Activated gamma-delta T cell treated with Interleukin-2 at 50 U/mL for 16 hours (primary cell): ENCODE measurements around the gene TSHZ2.
"Not testable (repeated sequence)": the region's sequence is repeated elsewhere in the genome, so short reads cannot be mapped to it uniquely, and the experiment has no call there.

Experiments used
- DNase-seq: peaks from one replicate; pipeline ENCODE4 v3.0.0-alpha.2; 2020

Gene TSHZ2

GRCh38 chr20:53434662-53435061, 462.5 kb downstream of the TSHZ2 start:
- DNase-seq = no peak

- DNase-seq = not testable (repeated sequence)
Measured at GRCh38 chr20:53436927-53437326, 464.8 kb downstream of the TSHZ2 start.

DNA sequence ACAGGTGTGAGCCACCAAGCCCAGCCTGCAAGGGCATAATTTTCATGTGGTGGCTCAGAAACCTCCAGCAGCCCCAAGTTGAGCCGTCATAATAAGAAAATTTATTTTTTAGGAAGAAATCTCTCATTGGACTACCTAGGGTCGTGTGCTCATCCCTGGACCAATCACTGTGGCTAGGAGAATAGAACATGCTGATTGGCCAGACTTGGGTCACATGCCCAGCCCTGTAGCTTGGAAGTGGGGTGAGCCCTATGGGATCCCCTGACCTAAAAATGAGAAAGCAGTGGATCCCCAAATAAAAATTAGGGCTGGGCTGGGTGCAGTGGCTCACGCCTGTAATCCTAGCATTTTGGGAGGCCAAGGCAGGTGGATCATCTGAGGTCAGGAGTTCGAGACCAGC, 466.2 kb downstream of the TSHZ2 start:
- no peak for DNase-seq

DNA sequence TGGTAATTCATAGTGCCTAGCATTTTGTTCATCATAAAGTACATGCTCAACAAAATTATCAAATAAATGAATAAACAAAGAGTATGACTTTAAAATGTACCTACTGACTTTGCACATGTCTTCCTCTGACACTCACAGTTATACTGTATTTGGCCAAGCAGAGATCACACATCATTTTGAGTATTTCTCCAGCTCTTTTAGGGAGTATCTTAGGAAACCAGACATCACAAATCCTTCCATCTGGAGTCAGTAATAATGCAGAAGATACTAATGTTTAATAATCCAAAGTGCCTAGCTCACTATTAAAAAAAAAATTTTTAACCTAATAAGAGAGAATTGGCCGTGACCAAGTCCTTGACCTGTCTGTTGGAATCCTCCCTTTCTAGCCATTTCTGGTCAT, 466.9 kb downstream of the TSHZ2 start:
- DNase-seq = no peak

- DNase-seq = no peak
Measured at GRCh38 chr20:53439616-53440015, 467.5 kb downstream of the TSHZ2 start.

GRCh38 chr20:53444401-53445149, 472.4 kb downstream of the TSHZ2 start:
- no peak for DNase-seq

DNA sequence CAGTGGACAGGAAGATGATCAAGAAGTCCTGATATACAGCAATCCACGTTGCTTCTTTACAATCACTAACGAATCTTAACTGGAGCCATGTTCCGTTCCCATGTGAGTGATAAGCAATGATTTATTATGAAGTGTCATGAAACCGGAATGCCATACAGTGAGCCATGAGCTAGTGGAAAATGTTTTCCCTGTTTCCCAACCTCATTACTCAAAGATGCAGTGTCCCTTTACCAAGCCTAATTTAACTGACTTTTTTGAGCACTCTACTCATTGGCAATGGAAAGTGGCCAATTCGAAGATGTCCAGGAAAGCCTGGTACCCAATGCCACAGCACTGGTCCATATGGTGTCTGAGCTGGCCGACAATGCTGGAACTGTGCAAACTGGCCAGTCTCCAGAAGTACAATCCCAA, 473.2 kb downstream of the TSHZ2 start:
- no peak for DNase-seq

- no peak for DNase-seq
Measured at GRCh38 chr20:53445932-53446331, 473.8 kb downstream of the TSHZ2 start.

DNA sequence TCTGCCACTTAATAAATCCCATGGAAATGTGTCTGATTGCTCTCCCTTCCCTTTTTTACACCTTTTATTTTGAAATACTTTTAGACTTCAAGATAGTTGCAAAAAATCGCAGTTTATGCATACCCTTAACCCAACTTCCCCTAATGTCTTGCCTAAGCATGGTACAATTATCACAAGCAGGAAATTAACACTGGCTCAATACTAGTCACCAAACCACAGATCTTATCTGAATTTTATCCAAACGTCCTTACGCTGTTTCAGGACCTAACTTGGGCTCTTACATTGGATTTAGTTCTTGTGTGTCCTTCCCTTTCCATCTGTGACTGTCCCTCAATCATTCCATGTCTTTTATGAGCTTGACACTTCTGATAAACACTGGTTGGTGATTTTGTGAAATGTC, 475.2 kb downstream of the TSHZ2 start:
- DNase-seq = no peak

DNA sequence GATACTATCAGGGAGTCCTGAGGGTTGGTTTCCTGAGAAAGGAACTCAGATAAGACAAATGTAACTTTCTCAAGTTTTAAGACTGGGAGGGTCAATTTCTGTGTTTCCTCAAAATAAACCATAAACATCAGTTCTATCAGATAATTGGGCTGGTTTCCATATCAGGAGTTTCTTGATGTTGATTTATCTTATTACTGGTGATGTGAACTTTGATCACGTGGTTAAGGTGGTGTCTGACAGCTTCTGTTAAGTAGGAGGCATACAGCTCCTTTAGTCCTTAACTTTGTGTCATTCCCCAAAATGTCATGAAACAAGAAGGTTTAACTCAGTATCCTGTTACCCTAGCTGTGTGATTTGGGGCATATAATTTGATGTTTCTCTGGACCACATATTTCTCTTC, 476.3 kb downstream of the TSHZ2 start:
- no peak for DNase-seq

DNA sequence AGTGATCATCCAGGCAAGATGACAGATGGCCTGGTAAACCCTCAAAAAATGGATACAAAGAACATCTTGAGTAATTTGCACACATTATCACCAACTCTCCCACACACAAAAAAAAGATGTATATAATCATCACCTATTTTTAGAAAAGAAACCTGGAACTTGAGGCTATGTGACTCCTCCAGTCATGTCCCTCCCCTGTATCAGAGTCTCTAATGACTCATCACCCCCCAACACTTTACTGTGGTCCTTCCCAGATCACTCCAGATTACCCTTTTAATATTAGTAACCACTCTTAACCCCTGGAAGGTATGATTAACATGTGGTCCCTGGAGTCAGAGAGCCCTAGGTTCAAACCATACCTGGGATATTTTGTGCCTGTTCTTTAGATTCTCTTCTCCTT, 476.7 kb downstream of the TSHZ2 start:
- DNase-seq = no peak

DNA sequence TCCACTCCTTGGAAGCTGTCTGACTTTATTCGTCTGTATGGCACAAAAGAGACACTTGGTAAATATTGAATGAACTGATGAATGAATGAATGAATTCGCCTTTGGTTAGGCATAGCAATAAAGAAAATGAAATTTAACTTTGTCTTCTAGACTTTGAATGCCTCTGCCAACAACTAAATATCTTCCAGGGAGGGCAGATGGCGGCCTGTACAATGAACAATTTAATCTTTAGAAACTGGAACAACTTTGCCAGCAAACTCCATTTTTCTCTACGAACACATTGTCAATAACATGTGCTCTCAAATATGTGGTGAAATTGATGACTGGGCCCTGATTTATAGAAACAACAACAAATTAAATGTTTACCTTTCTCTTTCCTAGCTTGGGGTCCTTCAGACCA, 480.9 kb downstream of the TSHZ2 start:
- DNase-seq = no peak

DNA sequence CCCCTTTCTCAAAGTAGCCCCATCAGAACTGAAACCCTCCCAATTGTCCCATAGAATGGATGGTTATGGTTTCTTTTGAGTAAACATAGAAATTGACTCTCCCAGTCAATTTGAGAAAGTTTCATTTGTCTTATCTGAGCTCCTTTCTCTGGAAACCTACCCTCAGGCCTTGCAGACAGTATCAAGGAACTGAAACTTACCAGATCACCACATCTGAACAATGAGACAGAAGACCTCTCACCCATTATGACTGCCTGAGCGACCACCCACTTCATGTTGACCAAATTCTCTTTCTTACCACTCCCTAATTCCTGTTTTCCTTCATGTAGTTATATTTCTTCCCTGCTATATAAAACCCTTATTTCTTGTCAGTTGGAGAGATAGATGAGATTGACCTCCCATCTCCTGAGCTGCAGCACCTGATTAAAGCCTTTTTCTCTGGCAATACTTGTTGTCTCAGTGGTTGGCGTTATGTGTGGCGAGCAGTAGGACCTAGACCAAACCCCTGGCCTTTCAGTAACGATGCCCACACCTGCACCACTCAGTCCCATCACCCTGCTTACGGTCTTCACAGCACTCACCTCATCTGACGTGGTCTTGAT, 482.6 kb downstream of the TSHZ2 start:
- DNase-seq = no peak

GRCh38 chr20:53463101-53463972, 491.2 kb downstream of the TSHZ2 start:
- DNase-seq = no peak

DNA sequence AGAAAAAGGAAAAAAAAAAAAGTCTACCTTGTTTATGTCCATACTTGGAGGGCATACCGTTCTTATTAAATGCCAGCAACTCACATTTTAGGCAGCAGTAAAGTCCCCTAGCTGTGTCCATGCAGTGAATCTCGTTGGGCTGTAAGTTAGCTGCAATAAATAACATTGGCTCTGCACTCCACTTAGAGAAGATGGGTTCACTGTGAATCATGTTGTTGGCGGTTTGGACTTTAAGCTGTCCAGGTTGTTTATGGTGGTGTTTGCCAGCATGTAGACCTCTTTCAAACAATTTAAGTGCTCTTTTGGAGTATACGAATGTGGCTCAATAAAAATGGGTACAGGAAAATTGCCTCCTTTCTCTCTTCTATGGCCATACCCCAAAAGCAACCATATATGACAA, 494.1 kb downstream of the TSHZ2 start:
- no peak for DNase-seq

GRCh38 chr20:53468587-53468986, 496.4 kb downstream of the TSHZ2 start:
- DNase-seq = no peak

DNA sequence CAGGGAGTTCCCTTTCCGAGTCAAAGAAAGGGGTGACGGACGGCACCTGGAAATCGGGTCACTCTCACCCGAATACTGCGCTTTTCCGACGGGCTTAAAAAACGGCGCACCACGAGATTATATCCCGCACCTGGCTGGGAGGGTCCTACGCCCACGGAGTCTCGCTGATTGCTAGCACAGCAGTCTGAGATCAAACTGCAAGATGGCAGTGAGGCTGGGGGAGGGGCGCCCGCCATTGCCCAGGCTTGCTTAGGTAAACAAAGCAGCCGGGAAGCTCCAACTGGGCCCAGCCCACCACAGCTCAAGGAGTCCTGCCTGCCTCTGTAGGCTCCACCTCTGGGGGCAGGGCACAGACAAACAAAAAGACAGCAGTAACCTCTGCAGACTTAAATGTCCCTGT, 500.7 kb downstream of the TSHZ2 start:
- DNase-seq = not testable (repeated sequence)

DNA sequence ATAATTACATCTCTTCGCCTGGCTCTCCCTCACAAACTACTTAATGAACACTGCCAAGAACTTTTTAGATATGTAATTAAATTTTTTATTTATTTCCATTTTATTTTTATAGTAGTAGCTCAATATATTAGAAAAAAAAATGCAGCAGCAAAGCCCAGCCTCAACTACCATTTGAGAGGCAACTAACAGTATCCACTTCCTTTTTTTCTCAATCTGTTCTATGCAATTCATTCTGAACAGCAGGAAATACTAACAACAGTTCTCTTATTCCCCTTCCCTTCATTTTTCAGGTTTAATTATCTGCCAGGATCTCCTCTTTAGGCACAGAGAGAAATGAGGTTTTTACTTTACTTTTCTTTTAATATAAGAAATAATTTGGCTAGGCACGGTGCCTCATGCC, 508.8 kb downstream of the TSHZ2 start:
- DNase-seq = no peak

GRCh38 chr20:53487461-53488200, 515.5 kb downstream of the TSHZ2 start:
- DNase-seq = no peak

DNA sequence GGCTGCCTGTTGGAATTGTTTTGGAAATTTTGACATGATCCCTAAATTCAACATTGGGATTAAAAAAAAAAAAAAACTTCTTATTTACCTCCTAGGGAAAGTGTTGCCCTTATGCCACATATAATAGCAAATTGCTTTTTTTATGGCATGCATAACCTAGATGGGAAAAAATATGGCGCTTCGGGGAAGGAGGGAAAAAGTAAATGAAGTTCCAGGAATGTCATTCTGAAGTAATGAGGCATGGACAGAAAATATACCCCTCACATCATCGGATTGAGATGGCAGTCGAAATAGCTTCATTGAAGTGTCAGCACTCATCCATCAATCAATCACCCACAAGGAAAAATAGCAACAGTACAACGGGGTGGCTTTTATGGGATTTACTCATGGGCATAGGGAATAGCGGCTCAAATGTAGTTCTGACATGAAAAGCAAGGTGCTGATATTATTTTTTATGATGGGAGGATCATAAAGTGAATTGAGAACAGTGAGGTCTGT, 516.7 kb downstream of the TSHZ2 start:
- no peak for DNase-seq

DNA sequence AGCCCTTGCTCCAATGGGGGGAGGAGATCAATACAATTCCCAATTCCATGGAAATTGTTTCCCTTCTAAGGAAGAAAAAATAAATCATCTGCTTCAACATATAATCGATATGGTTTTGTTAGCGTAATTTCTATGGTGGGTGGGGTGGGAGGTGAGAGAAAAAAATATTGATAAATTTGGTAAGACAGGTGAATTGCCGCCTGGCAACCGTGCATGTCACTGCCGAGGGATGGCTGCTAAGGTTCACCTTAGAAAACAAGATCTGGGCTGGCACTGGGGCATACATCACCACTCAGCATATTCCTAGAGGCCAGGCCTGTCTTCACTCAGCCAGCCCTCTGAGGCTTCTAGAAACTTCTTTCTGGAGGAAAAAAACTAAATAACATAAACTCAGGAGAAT, 517.4 kb downstream of the TSHZ2 start:
- DNase-seq = no peak

DNA sequence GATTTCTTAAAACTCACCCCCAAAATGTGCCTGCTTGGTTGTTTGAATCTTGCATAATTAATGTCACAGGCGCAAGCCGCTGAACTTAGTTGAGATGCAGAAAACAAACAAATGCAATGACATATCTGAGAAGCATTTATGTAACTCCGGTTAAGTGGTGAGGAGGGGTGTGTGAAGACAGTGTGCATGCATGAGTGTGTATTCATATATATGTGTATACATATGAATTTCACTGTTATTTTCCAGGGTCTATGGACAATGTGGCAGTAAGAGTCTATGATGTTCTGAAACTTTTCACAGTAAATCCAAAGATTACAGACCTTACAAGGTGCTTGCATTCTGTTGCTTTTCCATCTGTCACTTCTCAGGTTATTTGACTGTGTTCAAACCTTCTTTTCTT, 518.5 kb downstream of the TSHZ2 start:
- no peak for DNase-seq

DNA sequence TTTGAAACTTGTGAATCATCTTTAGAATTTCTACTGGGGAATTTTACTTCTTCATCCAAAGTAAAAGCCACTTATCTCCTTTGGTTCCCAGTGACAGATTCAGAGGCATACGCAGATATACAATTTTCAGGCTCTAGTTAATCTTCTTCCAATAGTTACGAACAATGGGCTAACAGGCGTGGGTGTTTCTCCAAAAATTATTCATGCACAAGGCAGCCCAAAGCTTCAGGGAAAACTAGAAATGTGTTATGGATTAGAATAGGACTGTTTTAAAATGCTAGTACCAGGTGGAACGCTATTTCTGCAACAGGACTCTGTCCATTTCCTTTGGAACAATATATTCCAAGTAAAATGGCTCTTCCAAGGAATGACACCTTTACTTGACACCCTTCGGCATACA, 519.3 kb downstream of the TSHZ2 start:
- no peak for DNase-seq
